GM19238 (cell line): ENCODE results near the gene FCER2.

Experiments used
- DNase-seq: peaks from one replicate; pipeline ENCODE4 v3.0.0; 2011; ENCODE audit warnings: low spot score; ENCODE audit not compliant: insufficient read length

FCER2 gene

DNA sequence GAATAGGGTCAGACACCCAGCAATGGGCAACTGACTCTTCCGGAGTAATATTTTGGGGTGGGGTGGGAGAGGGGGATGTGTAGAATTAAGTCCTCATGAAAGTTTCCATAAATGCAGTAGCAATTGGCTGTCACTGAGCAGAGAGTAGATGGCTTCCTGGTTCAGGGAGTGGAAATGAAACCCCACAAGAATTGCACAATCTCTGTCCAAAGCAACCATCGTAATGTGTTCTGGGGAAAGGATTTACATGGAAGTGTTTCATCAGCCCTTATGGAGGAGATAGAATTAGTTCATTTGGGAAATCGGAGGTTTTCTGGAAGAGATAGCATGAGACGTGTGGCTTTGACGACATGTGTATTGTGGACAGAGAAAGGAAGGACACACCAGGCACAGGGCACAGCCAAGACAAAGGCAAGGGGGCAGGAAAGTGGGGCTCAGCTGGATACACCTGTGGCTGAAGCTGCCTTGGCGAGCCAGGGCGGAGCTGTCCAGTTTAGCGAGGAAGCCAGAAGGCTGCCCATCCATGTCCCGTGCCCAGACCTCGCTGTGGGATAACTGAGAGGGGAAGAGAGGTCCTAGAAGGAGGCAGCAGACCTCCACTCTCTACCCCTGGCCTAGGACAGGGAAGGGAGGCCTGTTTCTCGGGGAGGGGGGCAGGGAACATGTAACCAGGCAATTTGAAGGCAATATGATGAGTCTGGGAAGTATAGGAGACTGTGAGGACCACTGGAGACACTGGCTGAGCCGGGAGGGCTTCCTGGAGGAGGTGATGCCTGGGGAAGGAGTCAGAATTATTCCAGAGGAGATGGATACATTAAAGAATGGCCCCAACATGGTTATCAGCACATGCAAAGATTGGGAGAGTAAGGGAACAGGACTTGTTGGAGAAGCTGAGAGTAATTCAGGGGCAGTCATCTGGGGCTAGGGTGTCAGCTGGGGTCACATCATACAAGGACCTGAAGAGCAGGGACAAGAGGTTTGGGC, 32.6 kb upstream of the FCER2 start:
- no peak for DNase-seq

DNA sequence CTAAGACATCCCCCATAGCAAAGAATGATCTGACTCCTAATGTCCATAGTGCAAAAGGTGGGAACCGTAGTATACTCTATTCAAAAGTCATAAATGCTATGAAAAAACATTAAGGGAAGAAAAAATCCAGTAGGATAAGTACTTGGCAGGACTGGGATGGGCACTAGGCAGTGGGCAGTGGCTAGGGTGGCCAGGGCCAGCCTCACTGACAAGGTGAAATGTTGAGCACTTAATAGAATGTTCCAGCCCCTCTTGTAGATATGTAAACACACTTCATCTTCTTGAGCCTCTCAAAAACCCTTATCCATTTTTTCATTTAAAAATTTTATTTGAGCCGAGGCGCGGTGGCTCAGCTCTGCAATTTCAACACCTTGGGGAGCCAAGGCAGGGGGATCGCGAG, 31.4 kb upstream of the FCER2 start:
- DNase-seq: no peak

DNA sequence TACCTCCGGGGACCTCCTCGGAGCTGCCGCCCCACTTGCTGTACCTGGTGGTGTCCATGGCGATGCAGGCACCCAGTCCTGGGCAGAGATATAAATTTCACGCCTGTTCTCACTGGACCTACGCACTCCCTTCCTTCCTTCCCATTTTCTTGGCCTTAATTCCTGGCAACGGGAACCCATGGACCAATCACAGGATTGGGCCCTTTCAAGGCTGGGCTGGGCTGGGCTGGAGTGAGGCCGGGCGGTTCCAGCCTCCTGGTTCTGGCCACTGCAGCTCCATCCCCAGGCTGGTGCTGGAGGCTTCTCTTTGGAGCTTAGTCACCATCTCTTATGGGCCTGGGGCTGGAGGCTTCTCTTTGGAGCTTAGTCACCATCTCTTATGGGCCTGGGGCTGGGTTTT, 30.1 kb upstream of the FCER2 start, which contains the start of gene CLEC4G:
Gene CLEC4G, minus strand, starts transcription at position 66 of the 400 bp plus-strand sequence. Its CDS starts 8 bp downstream, at position 58.
- no peak for DNase-seq

DNA sequence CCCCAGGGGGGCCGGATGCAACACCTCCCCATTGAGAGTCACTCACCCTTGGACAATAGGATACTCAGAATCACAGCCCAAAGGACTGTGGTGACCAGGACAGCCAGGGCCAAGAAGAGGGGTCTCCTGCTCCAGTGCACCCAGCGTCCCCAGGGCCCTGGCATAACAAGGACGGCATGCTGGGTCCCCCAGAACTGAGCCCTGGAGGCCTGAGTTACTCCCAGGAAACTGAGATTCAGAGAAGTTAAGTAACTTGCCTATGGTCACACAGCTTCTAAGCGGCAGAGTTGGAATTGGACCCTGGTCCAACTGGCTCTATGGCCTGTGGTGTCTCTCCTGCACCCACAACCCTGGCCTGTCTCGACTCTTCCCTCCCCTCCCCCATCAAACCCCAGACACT, 29.7 kb upstream of the FCER2 start:
- DNase-seq: no peak

DNA sequence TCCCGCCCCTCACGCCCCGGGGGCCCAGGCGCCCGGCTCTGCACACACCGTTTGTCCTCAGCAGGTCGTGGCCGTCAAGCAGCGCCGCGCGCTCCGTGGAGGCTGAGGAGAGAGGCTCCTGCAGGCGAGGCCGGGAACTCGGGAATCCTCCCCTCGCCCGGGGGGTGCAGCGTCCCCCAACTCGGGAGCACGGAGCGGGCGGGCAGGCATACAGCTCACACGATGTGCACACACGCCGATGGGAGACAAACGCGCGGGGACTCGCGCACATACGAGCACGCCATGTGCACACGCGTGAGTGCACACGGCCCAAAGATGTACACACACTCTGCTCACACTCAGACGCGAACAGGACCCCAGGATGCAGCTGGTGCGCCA, 29.3 kb upstream of the FCER2 start:
- no peak for DNase-seq

DNA sequence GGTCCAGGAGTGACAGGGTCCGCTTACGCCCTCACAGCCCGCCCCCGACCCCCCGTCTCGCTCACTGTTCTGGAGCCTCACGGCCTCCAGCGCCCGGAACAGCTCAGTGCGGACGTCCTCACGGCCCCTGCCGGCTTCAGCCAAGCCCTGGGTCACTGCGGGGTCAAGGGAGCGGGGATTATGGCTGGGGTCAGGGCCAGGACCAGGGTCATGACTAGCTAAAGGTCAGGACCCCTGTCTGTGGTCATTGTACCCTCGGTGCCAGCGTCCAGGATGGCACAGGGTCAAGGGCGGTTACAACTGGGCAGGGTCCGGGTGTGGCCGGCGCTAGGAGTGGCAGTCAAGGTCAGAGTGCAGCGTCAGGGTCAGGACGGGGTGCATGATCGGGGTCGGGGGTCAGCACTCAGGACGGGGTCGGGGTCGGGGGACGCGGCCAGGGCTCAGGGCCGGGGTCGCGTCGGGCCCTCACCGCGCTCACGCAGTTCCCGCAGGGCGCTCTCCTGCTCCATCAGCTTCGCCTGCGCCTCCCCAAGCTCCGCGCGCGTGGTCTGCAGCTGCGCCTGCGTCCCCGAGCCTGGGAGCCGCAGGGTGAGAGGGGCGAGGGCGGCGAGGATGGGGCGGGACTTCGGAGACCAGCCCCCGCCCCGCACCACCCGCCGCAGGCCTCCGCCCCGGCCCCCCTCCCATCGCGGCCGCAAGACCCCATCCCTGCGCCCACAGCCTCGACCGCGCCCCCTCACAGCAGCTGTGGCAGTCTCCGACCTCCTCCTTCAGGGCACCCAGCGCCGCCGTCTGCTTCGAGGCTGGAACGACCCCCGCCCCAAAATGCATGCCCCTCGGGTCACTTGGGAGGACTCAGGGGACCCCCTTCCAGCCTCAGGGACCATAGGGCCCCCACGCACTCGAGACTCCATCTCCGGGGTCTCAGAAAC, 28.6 kb upstream of the FCER2 start:
- DNase-seq: no peak

DNA sequence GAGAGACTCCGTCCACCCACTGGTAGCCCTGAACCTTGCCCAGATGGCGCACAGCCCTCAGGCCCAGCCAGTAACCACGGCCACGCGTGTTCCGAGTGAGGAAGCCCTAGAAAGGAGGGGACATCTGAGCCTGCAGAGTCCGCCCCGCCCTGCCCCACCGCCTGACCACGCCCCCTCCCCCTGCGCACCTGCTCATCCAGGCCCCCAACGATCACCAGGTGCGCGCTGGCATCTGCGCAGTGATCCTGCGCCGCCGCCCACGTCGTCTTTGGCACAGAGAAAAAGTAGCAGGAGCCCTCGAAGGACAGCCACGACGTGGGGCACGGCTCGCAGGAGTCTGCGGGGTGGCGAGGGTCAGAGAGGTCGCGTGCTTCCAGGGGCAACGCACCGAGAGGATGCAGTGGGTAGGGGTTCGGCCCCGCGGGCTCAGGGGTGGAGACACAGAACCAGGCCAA, 27.9 kb upstream of the FCER2 start:
- DNase-seq: no peak

DNA sequence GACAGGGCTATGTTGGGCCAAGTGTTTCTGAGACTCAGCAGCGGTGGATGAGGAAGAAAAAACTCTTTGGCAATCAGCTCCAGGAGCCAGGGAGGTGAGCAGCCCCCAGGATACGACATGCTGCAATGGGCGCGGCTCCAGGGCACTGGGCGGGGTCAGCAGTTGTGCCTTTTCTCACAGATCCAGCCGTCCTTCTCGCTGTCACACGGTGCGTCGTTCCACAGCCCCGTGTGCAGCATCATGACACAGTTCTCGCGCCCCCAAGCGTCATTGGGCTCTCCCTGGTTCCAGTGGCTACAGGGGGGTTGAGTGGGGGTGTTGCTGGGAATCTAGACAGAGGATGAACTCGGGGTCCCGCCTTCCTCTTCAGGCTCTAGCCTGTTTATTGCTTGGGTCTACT, 27.3 kb upstream of the FCER2 start:
- DNase-seq: no peak

DNA sequence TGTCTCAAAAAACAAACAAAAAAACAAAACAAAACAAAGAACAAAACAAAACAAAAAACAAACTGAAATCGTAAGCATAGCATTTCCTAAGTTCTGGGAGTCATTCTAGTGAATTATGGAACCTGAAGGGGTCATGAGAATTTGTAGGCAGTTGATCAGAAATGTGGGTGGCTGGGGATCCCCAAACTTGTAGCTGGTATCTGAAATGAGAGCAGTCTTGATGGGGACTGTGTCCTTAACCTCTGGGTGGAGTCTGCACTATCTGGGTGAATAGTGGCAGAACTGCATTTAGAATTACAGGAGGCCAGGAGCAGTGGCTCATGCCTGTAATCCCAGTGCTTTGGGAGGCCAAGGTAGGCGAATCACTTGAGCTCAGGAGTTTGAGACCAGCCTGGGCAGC, 23.9 kb upstream of the FCER2 start:
- DNase-seq: no peak

DNA sequence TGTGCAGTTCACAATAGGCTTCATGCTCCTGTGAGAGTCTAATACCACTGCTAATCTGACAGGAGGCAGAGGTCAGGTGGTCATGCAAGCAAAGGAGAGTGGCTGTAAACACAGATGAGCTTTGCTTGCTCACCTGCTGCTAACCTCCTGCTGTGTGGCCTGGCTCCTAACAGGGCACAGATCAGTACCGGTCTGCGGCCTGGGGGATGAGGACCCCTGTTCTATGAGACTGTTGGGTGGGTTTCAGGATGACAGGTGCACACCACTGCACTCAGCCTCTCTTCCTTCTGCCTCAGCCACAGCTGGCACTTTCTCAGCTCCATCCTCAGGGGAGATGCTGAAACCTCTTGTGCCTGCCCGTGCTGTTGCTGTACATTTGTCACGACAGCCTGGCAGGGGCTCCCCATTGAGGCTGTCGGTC, 20.3 kb upstream of the FCER2 start:
- DNase-seq: no peak

DNA sequence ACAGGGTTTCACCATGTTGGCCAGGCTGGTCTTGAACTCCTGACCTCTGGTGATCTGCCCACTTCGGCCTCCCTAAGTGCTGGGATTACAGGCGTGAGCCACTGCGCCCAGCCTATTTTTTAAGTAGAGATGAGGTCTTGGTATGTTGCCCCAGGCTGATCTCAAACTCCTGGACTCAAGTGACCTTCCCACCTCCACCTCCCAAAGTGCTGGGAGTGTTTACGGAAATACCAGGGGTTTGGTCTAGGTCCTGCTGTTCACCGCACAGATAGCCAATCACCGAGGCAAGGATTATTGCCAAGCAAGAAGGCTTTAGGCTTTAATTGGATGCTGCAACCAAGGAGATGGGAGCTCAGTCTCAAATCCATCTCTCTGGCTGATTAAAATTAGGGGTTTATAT, 18.4 kb upstream of the FCER2 start:
- DNase-seq: no peak

DNA sequence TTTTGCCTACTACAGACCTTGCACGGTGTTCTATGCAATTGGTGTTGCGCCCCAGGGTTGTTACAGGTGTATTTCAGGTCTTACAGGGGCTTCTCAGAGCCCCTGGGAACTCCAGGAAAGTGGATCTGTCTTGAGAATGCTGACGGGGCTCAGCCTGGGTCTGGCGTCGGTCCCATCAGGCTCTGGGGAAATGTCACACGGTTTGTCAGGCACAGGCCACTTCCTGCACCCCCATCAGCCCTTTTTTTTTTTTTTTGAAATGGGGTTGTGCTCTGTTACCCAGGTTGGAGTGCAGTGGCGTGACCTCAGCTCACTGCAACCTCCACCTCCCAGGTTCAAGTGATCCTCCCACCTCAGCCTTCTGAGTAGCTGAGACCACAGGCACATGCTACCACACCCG, 16.7 kb upstream of the FCER2 start:
- DNase-seq: no peak

DNA sequence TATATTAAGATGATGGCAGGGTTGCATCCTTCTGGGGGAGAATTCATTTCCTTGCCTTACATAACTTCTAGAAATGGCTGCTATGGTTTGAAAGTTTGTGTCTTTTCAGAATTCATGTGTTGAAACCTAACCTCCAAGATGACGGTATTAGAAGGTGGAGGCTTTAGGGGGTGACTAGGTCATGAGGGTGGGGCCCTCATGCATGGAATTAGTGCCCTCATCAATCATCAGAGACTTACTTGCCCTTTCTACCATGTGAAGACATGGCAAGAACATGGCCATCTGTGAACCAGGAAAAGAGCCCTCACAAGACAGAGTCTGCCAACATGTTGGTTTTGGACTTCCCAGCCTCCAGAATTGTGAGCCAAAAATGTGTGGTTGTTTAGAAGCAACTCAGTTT, 14.8 kb upstream of the FCER2 start:
- no peak for DNase-seq

DNA sequence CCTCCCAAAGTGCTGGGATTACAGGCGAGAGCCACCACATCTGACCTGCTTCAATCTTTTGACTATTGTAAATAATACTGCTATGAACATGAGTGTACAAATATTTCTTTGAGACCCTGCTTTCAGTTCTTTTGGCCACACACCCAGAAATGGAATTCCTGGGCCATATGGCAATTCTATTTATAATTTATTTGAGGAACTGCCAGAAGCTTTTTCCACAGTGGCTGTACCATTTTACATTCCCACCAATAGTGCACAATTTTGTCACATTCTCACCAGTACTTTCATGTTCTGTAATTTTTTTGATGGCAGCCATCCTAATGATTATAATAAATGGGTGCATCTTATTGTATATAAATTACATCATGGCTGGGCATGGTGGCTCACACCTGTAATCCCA, 13.7 kb upstream of the FCER2 start:
- DNase-seq: no peak

DNA sequence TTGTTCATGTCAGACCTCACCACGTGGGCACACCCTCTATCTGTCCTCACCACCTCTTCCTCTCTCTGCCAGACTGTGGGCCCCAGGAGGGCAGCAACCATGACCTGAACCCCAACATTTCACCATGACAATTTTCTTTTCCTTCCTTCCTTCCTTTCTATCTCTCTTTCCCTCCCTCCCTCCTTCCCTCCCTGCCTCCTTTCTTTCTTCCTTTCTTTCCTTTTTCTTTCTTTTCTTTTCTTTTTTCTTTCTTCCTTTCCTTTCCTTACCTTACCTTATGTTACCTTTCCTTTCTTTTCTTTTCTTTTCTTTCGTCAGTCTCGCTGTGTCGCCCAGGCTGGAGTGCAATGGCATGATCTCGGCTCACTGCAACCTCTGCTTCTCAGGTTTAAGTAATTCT, 8.7 kb upstream of the FCER2 start:
- DNase-seq: no peak

DNA sequence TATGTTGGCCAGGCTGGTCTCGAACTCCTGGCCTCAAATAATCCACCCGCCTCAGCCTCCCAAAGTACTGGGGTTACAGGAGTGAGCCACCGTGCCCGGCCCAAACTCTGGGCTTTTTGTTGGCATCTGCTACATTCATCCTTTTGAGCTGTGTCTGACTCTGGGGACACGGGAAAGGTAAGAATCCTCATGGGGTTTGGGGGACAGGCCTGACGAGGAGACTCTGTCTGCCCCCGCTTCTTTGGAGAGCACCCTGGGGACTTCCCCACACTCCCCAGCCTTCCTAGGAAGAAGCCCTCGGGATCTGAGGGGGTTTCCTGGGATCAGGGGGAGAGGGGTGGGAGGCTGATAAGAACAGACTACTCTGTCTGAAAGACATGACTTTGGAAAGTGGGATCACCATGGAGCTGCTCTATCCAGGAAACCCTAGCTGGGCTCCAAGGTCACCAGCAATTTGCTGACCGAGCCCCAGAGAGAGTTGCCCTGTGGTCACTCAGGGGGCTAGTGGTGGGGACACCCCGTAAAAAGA, 8.1 kb upstream of the FCER2 start:
- DNase-seq: no peak

DNA sequence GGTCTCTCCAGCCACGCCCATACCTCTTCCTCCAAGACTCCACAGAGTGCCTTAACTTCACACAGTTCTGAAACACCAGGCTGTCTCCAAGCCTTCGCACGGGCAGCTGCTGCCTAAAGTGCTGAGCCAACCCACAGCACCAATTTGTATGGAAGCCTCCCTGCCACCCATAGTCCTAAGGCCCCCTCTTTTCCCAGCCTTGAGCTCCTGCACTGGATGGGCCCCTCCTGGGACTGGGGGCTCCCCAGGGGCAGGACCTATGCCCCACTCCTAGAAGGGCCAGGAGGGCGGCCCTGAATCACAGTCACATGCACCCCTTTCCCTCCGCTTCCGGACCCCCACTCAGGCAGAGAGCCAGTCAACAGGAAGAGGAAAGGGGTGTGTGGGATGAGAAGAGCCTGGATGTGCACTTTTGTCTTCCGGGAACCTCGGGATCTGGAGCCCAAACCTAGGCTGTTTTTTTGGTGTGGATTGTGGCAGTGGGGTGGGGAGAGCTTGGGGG, 5.1 kb upstream of the FCER2 start:
- DNase-seq: no peak

DNA sequence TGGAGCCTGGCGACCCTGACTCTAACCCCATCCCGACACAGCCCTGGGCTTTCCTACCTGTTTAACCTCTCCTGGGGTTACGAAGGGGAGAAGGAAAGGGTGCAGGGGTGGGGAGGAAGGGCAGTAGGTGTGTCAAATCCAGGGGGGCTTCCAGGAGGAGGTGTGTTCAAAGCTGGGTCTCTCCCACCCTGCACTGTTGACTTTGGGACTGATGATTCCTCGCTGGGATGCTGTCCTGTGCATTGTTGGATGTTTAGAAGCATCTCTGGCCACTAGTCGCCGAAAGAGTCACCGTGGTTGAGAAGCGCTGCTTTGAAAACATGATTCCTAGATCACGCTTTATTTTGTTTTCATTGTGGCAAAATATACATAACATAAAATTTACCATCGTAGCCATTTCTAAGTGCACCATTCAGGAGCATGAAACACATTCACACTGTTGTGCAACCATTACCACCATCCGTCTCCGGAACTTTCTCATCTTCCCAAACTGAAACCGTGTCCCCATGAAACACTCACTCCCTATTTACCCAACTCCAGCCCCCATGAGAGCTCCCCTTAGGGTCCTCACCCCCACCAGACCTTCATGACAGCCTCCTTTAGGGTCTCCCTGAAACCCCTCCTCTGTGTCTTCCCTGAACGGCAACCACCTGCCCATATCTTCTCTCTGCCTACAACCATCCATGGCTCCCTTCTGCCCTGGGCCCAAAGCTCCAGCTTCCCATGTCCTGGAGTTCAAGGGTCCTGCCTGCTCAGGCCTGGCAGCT, 4.4 kb upstream of the FCER2 start:
- DNase-seq: no peak

DNA sequence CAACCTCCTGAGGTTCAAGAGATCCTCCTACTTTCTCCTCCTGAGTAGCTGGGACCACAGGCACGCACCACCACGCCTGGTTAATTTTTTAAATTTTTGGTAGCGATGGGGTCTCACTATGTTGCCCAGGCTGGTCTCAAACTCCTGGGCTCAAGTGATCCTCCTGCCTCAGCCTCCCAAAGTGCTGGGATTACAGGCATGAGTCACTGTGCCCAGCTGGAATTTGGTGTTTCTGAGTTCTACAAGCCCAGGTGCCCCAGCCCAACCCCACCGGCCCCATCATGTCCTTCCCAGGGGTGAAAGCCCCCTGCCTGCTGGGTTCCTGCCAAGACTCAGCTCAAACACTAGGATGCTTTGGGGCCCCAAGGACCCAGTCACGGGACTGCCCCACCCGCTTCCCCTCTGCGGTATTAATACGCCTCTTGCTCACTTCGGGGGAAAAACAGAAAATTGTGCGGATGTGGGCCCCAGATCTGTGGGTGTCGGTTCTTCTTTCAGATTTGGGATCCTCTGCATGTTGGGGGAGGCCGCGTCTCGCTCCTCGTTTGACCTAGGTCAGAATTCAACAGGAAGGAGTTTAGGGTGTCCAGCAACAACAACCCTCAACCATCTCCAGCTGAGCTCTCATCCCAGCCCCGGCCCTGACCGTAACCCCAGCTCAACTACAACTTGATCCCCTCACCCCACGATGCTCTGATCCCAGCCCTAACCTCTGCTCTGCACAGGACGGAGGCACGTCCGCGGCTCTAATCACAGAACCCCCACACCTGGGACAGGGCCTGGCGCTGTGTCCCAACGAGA, 3.7 kb upstream of the FCER2 start:
- DNase-seq: peak; percentile 50
